HG02973 (cell line): Measurements from ENCODE around the gene SLC30A2.

ENCODE experiments used
- ATAC-seq: cut with Tn5 transposase; IDR thresholded peaks from one replicate; pipeline ENCODE4 v1.9.1; 2021; ENCODE audit warnings: moderate library complexity; ENCODE audit not compliant: unreplicated experiment

The SLC30A2 gene

GRCh38 chr1:26023826-26024225, 22.1 kb downstream of the SLC30A2 start:
- ATAC-seq = no peak

- ATAC-seq = no peak
Measured at GRCh38 chr1:26023009-26023408, 22.9 kb downstream of the SLC30A2 start.

- ATAC-seq = no peak
Measured at GRCh38 chr1:26022404-26022779, 23.5 kb downstream of the SLC30A2 start.

DNA sequence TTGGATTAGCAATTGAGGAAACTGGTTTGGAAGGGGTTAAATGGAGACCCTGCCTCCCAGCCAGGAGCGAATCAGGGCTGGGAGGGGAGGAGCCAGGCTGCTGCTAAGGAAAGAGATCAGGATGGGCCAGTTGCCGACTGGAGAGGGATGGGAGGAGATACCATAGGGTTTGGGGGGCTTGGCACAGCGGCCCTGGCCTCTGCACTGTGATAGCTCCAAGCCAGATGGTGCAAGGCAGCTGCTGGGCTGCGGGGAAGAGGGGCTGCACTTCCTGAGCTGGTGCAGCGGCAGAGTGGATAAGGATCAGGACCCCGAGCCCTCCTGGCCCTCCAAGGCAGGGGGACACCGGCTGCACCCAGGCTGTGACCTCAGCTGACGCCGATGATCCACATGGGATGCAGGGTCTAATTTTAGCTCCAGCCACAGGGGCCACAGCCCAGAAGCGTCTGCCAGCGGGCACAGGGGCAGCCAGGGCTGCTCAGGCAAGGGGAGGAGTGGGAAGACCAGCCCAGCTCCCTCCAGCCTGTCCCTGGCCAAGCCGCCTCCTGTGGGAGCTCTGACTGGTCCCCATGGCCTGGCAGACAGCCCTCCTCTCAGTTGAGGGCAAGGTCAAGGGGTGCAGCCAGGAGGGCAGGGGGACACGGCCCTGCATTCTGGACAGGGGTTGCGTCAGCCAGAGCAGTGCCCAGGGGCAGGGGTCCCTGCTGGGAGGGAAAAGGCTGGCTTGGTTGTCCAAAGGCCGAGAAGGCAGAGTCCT, 24.1 kb downstream of the SLC30A2 start, which contains the start of gene EXTL1:
Gene EXTL1, plus strand, starts transcription at position 129 of the 757 bp plus-strand sequence. CDS start 872 bp downstream, outside the sequence.
- no peak for ATAC-seq

DNA sequence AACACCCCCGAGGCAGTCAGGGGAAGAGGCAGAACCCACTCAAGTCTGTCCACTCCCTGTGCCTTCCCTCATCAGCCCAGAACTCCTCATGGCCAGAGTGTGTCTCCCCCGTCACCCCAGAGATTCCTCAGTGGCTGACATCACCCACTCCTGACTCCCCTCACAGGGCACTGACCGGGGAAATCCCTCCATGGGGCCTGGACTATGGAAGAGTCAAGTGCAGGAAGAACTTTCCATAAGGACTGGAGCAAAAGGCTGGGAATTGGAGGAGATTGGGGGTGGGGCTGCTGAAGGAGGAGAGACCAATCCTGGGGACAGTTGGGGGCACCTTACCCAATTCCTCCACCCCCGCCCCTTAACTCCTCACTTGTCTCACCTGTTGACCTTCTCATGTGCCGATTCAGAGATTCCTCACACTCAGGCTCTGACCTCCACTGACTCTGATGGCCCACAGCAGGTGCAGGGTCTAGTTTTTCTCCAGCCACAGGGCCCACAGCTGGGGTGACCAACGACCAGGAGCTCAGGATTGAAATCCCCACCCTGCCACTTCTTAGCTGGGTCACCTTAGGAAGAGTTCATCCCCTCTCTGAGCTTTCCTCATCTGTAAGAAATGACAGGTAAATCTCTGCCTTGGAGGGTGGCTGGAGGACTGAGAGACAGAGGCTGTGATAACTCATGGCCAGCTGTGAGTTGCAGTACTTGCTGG, 24.8 kb downstream of the SLC30A2 start:
- ATAC-seq = no peak

DNA sequence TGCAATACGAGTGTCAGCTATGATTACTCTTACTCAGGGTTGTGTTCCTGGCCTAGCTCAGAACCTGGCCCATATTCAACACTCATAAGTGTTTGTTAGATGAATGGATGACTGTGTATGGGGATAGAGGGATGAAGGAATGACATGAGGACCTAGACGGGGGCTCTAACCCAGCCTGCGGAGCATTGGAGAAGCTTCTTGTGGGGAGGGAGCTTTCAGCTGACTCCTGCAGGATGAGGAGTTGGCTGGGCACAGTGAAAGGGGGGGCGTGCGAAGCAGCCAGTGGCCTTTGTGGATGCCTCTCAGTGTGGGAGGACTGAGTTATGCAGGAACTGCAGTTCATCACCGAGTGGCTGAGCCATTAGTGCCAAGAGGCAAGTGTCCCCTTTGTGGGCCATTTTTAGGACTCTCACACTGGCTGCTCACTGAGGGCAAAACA, 25.6 kb downstream of the SLC30A2 start:
- ATAC-seq = no peak

- no peak for ATAC-seq
Measured at GRCh38 chr1:26019641-26020315, 26.1 kb downstream of the SLC30A2 start.

- no peak for ATAC-seq
Measured at GRCh38 chr1:26017606-26018005, 28.3 kb downstream of the SLC30A2 start.

- no peak for ATAC-seq
Measured at GRCh38 chr1:26016953-26017545, 28.9 kb downstream of the SLC30A2 start.

DNA sequence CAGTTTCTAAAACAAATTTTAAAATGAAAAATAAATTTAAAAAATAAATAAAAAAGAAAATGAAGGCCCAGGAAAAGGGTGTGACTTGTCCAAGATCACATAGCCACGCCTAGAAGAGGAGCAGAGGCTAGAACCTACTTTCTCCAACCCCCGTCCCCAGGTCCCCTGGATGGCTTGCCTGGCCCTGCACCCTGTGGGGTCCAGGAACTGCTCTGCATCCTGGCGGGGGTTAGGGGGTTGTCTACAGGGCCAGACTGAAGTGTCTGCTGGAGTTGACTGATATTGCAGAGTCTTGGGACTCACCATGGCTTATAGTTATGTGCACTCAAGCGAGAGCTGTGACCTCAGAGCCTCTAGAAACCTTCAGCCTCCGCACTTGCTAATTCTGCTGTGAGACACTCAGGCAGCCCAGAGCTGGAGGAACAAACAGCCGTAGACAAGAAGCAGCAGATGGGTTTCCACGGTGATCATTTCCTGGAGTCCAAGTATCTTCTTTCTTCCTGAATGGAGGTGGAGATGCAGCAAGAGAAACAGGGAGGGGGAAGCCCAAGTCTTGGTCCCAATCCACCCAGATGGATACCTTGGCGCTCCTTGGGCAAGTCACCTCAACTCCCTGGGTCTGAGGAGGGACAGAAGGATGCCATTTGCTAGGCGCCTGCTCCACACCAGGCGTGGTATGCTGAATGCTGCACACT, 29.5 kb downstream of the SLC30A2 start:
- ATAC-seq = no peak

DNA sequence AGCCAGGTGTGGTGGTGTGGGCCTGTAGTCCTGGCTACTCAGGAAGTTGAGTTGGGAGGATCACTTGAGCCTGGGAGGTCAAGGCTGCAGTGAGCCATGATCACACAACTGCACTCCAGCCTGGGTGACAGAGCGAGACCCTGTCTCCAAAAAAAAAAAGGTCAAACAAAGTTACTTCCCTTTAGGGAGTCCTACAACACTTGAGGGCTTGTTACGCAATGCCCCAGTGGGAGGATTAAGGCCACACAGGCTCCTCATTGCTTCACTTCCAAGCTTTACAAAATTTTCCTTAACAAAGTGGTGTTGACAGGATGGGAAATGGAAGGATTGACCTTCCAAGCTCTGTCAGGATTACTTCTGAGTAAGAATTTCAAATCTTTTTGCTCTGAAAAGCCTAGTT, 30.6 kb downstream of the SLC30A2 start:
- no peak for ATAC-seq

GRCh38 chr1:26014179-26014578, 31.7 kb downstream of the SLC30A2 start:
- ATAC-seq = no peak

DNA sequence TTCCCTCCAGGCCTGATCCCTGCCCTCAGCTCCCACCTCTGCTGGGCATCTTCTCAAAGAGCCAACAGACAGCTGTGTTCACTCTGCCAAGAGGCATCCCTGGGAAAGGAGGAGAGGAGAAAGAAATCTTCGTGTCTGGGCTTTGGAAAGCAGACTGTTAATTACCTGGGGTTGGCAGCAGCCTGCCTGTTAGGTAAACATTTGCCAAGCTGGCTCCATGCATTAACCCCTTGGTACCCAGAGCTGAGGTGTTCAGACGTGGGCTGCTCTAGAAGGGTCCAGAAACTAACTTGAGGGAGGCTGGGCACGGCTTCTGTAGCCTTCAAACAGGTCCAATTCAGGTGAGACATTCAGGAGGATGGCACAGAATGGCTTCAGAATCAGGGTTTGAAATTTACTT, 33.1 kb downstream of the SLC30A2 start:
- no peak for ATAC-seq

- no peak for ATAC-seq
Measured at GRCh38 chr1:26010825-26011224, 35.1 kb downstream of the SLC30A2 start.

DNA sequence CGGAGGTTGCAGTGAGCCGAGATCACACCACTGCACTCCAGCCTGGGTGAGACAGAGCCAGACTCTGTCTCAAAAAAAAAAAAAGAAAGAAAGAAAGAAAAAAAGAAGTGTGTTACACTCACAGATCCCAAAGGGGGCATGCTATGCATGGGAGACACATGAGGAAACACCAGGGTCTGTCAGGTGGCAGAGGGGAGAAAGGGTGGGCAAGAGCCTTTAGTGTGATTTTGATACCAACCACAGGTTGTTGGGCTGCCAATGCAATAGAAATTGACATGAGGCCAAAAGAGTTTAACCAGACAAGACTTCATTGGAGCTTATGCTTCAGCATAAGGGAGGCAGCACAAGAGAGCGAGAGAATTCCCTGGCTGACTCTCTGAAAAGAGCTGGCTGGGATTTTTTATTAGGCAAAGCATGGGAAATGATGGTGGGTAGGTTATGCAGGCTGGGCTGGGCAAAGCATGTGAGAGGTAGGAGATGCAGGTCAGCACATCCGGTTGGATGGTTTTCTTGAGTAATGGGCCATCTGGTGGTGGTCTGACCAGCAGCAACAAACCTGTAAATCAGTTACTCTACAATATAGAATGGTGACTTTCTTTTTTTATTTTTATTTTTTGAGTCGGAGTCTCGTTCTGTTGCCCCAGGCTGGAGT, 36.0 kb downstream of the SLC30A2 start:
- ATAC-seq = no peak

GRCh38 chr1:26006710-26007109, 39.2 kb downstream of the SLC30A2 start:
- no peak for ATAC-seq

GRCh38 chr1:26005434-26006105, 40.3 kb downstream of the SLC30A2 start:
- no peak for ATAC-seq

- no peak for ATAC-seq
Measured at GRCh38 chr1:26003756-26004155, 42.2 kb downstream of the SLC30A2 start.

- no peak for ATAC-seq
Measured at GRCh38 chr1:26003262-26003661, 42.7 kb downstream of the SLC30A2 start.
